Inferior parietal cortex (tissue), 1 donor: Measurements from ENCODE around the gene LCNL1.
"Not testable (repeated sequence)": the region's sequence is repeated elsewhere in the genome, so short reads cannot be mapped to it uniquely, and the experiment has no call there.

Source experiments
- DNase-seq: peaks from one replicate; pipeline ENCODE4 v3.0.0-alpha.2; 2016; ENCODE audit errors: extremely low spot score

LCNL1 gene

GRCh38 chr9:136992819-136993369 is 10.1 kb downstream of the LCNL1 start:
- no peak for DNase-seq

DNA sequence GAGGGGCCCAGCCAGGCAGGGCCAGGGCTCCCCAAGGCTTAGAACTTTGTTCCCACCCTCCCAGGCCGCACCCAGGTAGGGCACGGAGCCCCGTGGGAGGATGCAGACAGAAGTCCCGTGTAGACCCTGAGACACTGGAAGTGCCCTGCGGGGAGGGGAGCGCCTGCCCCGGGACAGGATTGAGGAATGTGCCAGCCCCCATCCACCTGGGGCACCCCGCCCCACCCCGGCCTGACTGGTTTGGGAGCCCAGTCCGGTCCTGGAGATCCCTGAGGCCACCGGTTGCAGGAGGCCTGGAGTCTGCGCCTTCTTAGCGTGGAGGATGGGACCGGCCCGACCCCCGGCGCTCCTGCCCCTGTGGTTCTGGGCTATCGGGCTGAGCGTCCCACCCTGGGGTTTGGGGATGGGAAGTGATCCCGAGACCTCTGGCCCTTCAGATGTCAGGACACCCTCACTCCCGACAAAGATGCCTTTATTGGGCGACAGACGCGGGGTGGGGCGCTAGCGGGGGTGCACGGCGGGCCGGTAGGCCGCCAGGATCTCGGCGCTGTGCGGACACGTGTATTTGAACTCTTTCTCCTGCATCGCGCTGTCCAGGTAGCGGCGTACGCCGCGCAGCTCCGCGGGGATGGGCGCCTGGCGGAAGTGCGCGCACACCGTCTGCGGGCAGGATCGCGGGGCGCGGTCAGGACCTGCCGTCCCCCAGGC is 11.5 kb downstream of the LCNL1 start:
- DNase-seq = no peak

GRCh38 chr9:136994888-136995230 is 12.1 kb downstream of the LCNL1 start:
- no peak for DNase-seq

- DNase-seq = no peak
Measured at GRCh38 chr9:136995362-136995761, 12.6 kb downstream of the LCNL1 start.

- no peak for DNase-seq
Measured at GRCh38 chr9:136995772-136996311, 13.0 kb downstream of the LCNL1 start.

GRCh38 chr9:136996361-136997292 is 13.8 kb downstream of the LCNL1 start, which contains the start of gene CLIC3:
CLIC3 (minus strand) TSS chr9:136996568; CDS start chr9:136996543, 25 bp downstream.
- DNase-seq = no peak

GRCh38 chr9:136997371-136997770 is 14.6 kb downstream of the LCNL1 start:
- DNase-seq = no peak

GRCh38 chr9:136997830-136998234 is 15.0 kb downstream of the LCNL1 start:
- no peak for DNase-seq

GRCh38 chr9:137000177-137000930 is 17.6 kb downstream of the LCNL1 start:
- no peak for DNase-seq

GRCh38 chr9:137001857-137002645 is 19.3 kb downstream of the LCNL1 start:
- DNase-seq = no peak

DNA sequence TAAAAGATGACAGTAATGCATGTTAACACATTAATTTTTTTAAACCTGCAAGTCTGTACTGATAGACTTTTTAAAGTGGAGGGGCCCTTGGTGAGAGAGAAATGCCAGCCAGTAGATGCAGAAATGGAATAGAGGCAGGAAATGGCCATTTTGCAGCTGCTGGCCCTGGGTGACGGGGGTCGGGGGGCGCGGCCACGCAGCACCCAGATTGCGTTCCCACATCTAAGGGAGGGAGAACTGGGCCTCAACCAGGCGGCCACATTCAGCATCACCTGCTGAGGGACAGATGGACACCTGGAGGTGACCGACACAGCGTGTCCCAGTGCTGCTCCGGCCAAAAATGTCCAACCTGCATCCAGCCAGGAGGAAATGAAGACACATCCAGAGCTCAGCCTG is 19.9 kb downstream of the LCNL1 start:
- DNase-seq = no peak

DNA sequence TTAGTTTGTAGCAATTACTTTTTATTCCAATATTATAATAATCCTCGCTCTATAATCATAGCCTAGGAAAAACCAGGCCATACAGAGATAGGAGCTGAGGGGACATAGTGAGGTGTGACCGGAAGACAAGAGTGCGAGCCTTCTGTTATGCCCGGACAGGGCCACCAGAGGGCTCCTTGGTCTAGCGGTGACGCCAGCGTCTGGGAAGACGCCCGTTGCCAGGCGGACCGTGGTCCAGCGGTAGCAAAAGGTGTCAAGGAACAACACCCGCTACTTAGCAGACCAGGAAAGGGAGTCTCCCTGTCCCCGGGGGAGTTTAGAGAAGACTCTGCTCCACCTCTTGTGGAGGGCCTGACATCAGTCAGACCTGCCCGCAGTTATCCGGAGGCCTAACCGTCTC is 21.5 kb downstream of the LCNL1 start:
- not testable (repeated sequence) for DNase-seq

DNA sequence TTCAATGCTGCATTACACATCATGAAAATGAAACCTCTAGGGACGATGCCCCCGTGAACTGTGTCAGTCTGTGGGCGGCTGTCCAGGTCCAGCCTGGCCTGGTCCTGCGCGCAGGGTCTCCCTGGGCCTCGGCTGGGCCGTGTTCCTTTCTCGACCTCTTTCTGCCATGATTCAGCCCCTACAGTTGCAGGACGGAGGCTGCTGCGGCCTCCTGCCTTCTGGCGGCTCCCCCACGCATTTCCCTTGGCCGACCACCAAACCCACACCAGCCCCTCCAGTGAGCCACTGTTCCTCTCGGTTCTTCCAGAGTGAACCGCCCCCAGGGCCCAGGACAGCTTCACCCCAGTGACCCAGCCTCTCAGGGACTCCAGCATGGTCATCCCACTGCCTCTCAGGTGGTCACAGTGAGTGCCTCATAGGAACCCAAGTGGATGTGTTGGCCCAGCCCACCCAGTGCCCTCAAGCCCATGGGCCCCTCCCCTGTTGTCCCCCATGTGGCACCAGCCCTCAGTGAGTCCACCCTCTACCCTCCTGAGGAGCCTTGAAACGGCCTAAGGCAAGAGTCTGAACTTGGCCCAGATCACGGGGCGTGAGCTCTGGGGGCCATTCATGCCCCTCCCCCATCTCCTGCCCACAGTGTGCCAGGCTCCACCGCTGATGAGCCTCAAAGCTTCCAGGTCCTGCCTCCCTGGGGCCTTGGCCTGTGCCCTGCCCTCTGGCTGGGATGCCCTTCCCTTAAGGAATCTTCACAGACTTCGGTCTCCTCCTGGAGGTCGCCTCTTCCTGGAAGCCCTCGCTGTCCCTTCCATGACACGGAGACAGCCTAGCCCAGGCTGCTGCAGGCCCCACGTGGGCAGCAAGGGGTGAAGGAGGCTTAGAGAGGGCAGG is 23.6 kb downstream of the LCNL1 start:
- no peak for DNase-seq

- no peak for DNase-seq
Measured at GRCh38 chr9:137007108-137007815, 24.5 kb downstream of the LCNL1 start.

GRCh38 chr9:137007816-137008270 is 25.1 kb downstream of the LCNL1 start:
- no peak for DNase-seq

- no peak for DNase-seq
Measured at GRCh38 chr9:137008312-137008711, 25.5 kb downstream of the LCNL1 start.

DNA sequence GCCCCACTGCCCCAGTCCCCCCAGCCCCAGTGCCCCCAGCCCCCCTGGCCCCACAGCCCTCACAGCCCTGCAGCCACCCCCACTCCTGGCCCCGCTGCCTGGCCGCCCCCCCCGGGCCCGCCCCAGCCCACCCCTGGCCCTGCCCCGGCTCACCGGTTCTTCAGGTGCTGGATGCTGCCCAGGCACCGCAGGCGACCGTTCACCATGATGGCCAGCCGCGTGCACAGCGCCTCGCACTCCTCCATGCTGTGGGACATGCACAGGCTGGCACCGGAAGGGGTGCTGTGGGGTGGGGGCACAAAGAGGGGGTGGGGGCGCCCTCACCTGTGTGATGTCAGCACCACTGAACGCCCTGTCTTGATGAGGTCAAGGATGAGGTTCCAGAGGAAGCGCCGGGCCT is 26.4 kb downstream of the LCNL1 start:
- DNase-seq = no peak

DNA sequence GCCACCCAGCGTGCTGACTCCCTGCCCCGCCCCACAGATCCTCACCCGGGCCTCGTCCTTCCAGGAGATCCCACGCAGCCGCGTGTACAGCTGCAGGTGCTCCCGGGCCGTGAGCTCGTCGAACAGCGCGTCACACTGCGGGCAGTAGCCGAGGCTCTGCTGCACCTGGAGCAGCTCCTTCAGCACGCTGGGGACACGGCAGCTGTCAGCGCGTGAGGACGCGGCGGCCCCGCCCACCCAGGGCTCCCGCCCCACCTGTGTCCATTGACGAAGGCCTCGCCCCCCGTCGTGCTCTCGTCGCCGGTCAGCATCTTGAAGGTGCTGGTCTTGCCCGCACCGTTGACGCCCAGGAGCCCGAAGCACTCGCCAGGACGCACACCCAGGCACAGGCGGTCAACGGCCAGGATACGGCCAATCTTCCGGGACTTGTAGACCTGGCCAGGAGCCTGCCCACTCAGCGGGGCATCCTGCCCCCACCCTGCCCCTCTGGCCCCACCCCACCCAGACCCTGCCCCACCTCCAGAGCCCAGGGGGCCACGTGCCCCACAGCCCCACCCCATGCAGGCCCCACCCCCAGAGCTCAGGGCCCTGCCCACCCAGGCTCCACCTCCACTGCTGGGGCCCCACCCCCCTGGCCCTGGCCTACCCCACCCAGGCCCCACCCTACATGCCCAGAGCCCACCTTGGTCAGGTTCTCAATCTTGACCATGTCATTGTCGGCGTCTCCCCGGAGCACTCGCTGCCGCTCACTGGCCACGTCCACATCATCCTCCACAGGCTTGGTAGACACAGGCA is 27.3 kb downstream of the LCNL1 start:
- no peak for DNase-seq
